ENCODE data around the gene SLC22A31. TPM values are rescaled to one million over a fixed set of nuclear protein-coding genes. Genes with fewer than 3 reads are reported as not detected.

Gene SLC22A31
- total RNA-seq, 1 experiment from 2014 or later = 53.7 TPM

DNA sequence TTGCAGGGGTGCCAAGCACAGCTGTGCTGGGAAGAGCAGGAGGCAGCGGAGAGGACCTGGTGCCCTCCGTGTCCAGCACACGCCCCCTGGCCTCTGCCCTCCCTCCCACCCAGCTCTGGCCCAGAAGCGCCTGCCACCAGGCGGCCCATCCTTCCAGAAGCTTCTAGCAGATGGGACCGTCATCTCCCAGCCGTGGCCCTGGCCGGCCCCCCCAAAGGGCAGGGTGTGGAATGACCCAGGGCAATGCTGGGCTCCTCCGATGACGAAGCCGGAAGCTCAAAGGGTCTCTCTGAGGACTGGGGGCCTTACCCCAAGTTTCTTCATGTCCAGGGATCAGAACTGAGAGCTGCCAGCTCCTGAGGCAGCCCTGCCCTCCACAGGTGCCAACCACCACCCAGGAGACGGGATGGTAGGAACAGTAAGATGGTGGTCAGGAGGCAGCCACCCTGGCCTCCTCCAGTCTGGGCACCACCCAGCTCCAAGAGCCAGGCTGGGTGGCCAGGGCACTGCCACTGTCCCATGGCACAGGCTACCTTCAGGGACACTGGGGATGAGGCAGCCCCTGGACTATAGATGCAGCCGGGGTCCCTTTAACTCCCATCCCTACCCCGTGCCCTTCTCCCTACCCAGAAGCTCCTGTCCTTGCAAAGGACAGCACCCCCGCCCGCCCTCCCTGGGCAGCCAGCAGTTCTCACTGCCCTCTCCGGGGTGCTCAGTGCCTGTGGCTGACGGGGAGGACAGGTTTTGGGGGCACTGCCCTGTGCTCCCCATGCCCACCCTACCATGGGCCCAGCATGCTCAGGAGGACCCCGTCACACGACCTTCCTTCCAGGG, 35.3 kb downstream of the SLC22A31 start:
- no peak overlapping the region for H3K27ac ChIP-seq (ENCODE audit: low read depth, low read length)
- H3K4me3 ChIP-seq (replicated peaks in 1 of 2; ENCODE audit: low read depth in 1 of 2, low read length in 2 of 2) = no peak overlapping the region
- H3K4me2 ChIP-seq (ENCODE audit: low read length) = no peak overlapping the region
- ATAC-seq (no peak), DNase-seq (ENCODE audit: low read depth, low spot score) (no peak)
- H3K9me3 ChIP-seq (ENCODE audit: control insufficient read depth in 1 of 2, insufficient read depth in 1 of 2, low read depth in 1 of 2, low read length in 2 of 2) = no peaks in the 10 kb centered on the region
- TF ChIP-seq ZFX (IDR thresholded peaks at IDR 0.05) (no peak), JUND (IDR thresholded peaks at IDR 0.05) (no peak), POLR2AphosphoS5 (IDR thresholded peaks at IDR 0.05; ENCODE audit: low read depth, low read length) (no peak), CEBPB (IDR thresholded peaks at IDR 0.05; ENCODE audit: low read depth) (no peak), ELF1 (IDR thresholded peaks at IDR 0.05; ENCODE audit: borderline replicate concordance, low read depth) (no peak), RAD21 (IDR thresholded peaks at IDR 0.05; ENCODE audit: low read depth) (no peak), EZH2 (IDR thresholded peaks at IDR 0.05) (no peak), POLR2A (IDR thresholded peaks at IDR 0.05; ENCODE audit: borderline replicate concordance, extremely low read depth, insufficient read depth, insufficient read length) (no peak), CBX3 (IDR thresholded peaks at IDR 0.05; ENCODE audit: low read depth) (no peak), ZNF274 (IDR thresholded peaks at IDR 0.05; ENCODE audit: low read depth, low read length) (no peak), FOSL1 (IDR thresholded peaks at IDR 0.05; ENCODE audit: low read depth) (no peak), SRF (IDR thresholded peaks at IDR 0.05; ENCODE audit: low read depth) (no peak), SIN3A (IDR thresholded peaks at IDR 0.05; ENCODE audit: low read depth) (no peak)
- TF ChIP-seq, protein P1, sequence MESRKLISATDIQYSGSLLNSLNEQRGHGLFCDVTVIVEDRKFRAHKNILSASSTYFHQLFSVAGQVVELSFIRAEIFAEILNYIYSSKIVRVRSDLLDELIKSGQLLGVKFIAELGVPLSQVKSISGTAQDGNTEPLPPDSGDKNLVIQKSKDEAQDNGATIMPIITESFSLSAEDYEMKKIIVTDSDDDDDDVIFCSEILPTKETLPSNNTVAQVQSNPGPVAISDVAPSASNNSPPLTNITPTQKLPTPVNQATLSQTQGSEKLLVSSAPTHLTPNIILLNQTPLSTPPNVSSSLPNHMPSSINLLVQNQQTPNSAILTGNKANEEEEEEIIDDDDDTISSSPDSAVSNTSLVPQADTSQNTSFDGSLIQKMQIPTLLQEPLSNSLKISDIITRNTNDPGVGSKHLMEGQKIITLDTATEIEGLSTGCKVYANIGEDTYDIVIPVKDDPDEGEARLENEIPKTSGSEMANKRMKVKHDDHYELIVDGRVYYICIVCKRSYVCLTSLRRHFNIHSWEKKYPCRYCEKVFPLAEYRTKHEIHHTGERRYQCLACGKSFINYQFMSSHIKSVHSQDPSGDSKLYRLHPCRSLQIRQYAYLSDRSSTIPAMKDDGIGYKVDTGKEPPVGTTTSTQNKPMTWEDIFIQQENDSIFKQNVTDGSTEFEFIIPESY (IDR thresholded peaks at IDR 0.05; ENCODE audit: extremely low read depth, insufficient replicate concordance, low read length) = no peak
- TF ChIP-seq, protein P2, sequence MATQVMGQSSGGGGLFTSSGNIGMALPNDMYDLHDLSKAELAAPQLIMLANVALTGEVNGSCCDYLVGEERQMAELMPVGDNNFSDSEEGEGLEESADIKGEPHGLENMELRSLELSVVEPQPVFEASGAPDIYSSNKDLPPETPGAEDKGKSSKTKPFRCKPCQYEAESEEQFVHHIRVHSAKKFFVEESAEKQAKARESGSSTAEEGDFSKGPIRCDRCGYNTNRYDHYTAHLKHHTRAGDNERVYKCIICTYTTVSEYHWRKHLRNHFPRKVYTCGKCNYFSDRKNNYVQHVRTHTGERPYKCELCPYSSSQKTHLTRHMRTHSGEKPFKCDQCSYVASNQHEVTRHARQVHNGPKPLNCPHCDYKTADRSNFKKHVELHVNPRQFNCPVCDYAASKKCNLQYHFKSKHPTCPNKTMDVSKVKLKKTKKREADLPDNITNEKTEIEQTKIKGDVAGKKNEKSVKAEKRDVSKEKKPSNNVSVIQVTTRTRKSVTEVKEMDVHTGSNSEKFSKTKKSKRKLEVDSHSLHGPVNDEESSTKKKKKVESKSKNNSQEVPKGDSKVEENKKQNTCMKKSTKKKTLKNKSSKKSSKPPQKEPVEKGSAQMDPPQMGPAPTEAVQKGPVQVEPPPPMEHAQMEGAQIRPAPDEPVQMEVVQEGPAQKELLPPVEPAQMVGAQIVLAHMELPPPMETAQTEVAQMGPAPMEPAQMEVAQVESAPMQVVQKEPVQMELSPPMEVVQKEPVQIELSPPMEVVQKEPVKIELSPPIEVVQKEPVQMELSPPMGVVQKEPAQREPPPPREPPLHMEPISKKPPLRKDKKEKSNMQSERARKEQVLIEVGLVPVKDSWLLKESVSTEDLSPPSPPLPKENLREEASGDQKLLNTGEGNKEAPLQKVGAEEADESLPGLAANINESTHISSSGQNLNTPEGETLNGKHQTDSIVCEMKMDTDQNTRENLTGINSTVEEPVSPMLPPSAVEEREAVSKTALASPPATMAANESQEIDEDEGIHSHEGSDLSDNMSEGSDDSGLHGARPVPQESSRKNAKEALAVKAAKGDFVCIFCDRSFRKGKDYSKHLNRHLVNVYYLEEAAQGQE (IDR thresholded peaks at IDR 0.05; ENCODE audit: low read depth) = no peak
- TF ChIP-seq, protein P3, sequence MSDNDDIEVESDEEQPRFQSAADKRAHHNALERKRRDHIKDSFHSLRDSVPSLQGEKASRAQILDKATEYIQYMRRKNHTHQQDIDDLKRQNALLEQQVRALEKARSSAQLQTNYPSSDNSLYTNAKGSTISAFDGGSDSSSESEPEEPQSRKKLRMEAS (IDR thresholded peaks at IDR 0.05) = no peak
- TF ChIP-seq, protein P4, sequence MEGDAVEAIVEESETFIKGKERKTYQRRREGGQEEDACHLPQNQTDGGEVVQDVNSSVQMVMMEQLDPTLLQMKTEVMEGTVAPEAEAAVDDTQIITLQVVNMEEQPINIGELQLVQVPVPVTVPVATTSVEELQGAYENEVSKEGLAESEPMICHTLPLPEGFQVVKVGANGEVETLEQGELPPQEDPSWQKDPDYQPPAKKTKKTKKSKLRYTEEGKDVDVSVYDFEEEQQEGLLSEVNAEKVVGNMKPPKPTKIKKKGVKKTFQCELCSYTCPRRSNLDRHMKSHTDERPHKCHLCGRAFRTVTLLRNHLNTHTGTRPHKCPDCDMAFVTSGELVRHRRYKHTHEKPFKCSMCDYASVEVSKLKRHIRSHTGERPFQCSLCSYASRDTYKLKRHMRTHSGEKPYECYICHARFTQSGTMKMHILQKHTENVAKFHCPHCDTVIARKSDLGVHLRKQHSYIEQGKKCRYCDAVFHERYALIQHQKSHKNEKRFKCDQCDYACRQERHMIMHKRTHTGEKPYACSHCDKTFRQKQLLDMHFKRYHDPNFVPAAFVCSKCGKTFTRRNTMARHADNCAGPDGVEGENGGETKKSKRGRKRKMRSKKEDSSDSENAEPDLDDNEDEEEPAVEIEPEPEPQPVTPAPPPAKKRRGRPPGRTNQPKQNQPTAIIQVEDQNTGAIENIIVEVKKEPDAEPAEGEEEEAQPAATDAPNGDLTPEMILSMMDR (IDR thresholded peaks at IDR 0.05 in 2 of 3, conservative IDR thresholded peaks at IDR 0.05 in 1 of 3; ENCODE audit: borderline replicate concordance in 1 of 3, insufficient read depth in 1 of 3, low read depth in 2 of 3, low read length in 2 of 3) = no peak
- TF ChIP-seq, protein P5, sequence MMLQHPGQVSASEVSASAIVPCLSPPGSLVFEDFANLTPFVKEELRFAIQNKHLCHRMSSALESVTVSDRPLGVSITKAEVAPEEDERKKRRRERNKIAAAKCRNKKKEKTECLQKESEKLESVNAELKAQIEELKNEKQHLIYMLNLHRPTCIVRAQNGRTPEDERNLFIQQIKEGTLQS (IDR thresholded peaks at IDR 0.05) = no peak
- no peak overlapping the region for H2AFZ ChIP-seq (ENCODE audit: low read depth, low read length, poor library complexity, severe bottlenecking)
- BruUV-seq (replicated peaks) = no TSS peak
- no peaks in the 10 kb centered on the region for H3K79me2 ChIP-seq (ENCODE audit: insufficient read depth, low read length)
- RAD21 ChIA-PET (ENCODE audit: low non-redundant PET in 1 of 2, low total read pairs in 2 of 2, uncharacterized antibody in 2 of 2, unreplicated experiment in 2 of 2) = no interaction called here
- POLR2A ChIA-PET = no interaction called here
- no peaks in the 10 kb centered on the region for H3K27me3 ChIP-seq (ENCODE audit: insufficient read depth, low read length)
- H3K36me3 ChIP-seq (ENCODE audit: control insufficient read depth in 1 of 2, insufficient read depth in 2 of 2, low read length in 2 of 2) = no peaks in the 10 kb centered on the region
- peaks cover 8 to 20% of the 10 kb centered on the region in 2 experiments for H3K4me1 ChIP-seq (ENCODE audit: control insufficient read depth in 1 of 2, insufficient read depth in 2 of 2, low read length in 2 of 2)
- CTCF ChIA-PET = no interaction called here
- H3K9me2 ChIP-seq (ENCODE audit: insufficient read depth) = no peaks in the 10 kb centered on the region
- intact Hi-C loops (cut with micrococcal nuclease) = loop anchor here (5.0 kb wide), 1 partner anchor 113 kb away; no protein-coding TSS in a partner anchor
- no peaks in the 10 kb centered on the region for H4K20me1 ChIP-seq (ENCODE audit: insufficient read depth)
- H3K9ac ChIP-seq (ENCODE audit: low read length) = no peak overlapping the region

All from HCT116 (cell line).